Hematopoietic multipotent progenitor cell treated with erythropoietin and hydrocortisone succinate and interleukin-3 and kit ligand, for 17 days (in vitro differentiated cells): ENCODE data around the gene PCAT7.
A peak's percentile ranks its signal among the peaks of the same experiment; 100 is the strongest.

Source experiments
- DNase-seq: peaks from one replicate; pipeline ENCODE4 v3.0.0-alpha.2; 2015; ENCODE audit warnings: low spot score

Gene PCAT7

DNA sequence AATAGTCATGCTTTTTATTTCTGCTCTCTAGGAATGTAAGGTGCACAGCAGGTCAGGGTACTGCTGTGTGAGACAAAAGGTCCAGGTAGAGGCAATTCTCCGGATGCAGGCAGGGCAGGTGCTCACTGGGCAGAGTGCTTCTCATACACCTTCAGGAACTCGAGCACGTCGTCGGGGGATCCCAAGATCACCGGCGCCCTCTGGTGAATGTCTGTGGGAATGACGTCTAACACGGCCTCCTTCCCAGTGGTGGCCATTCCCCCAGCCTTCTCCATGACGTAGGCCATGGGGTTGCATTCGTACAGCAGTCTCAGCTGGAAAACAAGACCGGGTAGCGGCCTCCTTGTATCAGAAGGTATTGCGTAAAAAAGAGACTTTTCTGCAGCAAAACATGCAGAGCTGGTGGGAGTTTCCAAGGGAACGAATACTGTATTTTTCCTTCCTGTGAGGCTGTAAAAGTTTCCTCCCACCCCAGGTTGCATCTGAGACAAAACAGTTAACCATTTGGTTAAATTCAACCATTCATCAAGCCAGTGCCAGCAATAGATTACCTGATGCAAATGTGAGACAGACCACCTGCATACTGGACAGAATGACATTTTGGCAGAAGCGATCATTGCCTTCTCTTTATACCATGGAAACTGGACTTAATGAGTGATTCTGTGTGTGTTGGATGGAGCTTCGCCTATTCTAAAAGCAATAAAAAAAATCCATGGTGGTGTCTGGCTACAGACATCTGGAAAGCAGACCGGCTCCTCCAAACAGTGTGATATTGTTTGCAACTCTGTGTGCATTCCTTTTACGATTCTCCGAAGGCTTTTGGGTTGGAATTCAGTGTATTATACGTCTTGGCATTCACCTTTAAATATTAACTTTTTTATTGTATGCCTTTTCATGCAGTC lies 48.6 kb downstream of the PCAT7 start:
- DNase-seq, result peak; percentile 33

DNA sequence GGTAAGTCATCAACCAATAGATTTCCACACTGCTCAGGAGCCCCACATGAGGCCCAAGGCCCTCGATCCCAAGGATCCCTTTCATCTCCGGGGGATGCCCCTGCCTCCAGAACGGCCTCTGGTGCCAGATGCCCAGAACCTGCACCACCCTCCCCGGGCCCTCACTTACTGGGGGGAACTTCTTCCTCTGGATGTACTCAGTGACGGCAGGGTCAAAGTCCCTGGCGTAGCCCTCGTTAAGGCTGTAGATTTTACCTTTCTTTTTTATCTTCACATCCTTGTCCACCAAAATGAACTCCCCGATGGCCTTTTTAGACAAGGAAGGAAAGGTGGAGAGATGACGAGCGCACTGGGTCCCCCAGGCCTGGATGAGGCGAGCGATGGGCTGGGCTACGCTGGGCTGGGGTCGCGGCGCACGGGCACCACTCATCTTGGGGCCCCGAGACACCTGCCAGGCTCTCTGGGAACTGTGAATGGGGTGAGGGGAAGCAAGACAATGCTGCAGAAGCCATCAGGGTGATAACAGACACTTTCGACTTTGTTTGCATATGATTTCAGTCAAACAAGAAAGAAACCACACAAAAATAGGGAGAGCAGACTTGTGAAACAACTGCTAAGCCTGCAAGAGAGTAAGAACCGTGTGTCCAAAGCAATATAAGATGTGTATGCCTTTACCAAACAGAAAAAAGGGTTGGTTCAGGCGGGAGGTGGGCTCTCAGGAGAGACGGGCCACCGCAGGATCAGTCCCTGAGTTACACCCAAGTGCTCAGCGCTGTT lies 52.0 kb downstream of the PCAT7 start:
- DNase-seq, result no peak

DNA sequence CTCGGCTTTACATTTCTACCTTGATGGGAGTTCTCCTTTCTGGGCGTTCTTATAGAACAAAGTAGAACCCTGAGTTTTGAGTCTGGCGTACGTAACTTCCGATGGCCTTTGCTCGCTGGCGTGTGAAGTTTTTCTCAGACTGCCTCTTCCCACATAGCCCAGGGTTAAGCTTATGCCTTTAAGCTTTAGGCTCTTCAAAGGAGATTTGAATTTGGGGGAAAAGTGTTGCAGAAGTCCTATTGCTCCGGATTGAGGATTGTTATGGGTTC lies 52.5 kb downstream of the PCAT7 start:
- DNase-seq, result no peak

DNA sequence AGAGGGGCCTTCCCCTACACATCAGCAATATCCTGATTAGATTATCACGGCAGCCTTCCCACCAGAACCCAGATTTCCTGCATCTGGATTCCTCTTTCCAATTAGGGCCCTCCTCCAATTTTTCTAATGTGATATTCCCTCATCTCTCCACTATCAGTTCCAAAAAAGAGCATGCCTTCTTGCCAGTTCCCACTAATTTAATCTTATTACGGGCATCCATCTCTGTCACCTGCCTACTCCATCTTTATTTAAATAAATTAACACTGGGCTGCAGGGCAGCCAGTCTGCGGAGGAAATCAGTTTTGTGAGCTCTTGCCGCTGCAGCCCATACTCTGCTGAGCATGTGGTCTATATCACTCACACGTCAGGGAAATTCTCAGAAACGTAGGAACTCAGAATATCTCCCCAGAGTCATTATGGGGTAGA lies 55.3 kb downstream of the PCAT7 start:
- DNase-seq, result no peak

DNA sequence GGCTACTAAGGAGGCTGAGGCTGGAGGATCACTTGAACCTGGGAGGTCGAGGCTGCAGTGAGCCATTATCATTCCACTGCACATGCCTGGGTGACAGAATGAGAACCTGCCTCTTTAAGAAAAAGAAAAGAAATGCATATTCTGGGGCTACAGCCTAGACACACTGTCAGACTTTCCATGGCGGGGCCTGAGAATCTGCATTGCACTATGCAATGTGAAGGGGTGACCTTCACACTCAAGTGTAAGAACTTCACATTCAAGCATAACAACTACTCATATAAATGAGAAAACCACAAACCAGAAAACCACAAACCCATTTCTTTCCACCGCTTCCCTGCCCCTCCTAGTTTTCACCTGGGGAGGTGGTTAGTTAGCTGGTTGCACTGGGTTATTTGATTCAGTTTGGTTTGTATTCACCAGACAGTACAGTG lies 56.8 kb downstream of the PCAT7 start:
- no peak for DNase-seq

DNA sequence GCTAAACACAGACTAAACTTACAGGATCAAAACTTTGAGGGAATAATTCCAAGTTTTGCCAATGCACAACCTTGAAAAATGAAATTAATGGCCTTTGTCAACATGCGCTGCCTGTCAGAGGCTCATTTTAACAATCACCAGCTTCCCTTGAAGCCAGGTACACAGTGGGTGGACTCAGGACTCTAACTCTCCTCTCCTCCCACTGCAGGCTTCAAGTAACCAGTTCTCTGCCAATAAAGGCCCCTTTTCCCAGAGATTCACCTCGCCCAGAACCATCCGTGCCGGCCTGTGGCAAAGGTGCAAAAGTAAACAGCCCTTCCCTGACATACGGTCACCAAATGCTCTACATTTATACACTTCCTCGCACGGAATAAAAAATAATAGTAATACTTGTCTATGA lies 57.2 kb downstream of the PCAT7 start:
- DNase-seq, result no peak

DNA sequence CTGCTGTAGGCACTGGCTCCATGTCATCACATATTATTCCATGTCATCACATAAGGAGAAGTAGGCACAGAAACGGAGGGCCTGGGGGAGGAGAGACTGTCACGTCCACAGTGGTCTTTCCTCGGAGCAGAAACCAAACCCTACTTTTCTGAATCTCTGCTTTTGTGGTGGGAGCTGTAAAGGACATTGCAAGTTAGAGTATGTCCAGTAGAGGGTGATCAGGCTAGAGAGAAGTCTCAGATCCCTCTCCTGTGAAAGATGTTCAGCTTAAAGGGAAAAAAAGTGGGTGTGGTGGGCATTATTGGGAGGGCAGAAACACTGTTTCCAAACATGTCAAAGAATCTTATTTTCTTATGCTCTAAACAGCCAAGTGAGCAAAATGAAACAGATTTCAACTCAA lies 58.1 kb downstream of the PCAT7 start:
- DNase-seq, result no peak

DNA sequence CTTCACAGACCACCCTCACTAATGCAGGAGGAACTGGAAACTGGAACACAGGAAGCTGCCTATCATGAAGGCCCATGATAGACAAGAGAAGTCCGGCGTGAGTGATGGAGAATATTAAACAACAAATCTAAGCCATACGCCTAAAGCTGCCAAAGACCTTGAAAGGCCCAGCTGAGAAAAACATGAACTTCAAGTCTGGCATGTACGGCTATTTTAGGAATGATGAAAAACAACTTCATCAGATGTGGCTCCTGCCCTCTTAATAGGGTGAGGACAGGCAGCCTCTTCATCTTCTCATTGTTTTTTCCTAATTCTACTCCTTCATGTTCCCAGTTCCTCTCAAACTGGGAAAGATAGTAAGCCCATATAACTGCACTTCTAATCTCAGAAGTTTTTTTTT lies 64.1 kb downstream of the PCAT7 start:
- no peak for DNase-seq
